H1 (cell line): ENCODE measurements around the gene WSCD2. TPM values are rescaled to one million over a fixed set of nuclear protein-coding genes. Genes with fewer than 3 reads are reported as not detected.

ENCODE experiments used
- CTCF ChIA-PET: fragments of 300-600 bp; sonication (Branson Sonifier 250); formaldehyde crosslinking; loops from one replicate; lab custom pipeline; 2021; ENCODE audit not compliant: partially characterized antibody; lab: Charles Lee
- POLR2A ChIA-PET: fragments of 300-600 bp; sonication (Branson Sonifier 250); formaldehyde crosslinking; loops from one replicate; lab custom pipeline; 2021; ENCODE audit warnings: inconsistent platforms; ENCODE audit not compliant: partially characterized antibody; lab: Charles Lee
- DNase-seq, 2 experiments: peaks; one replicate each; pipeline versions ENCODE4 v3.0.0 to v3.0.0-alpha.2; 2010 to 2022; ENCODE audit warnings: low spot score in 2 of 2, low read depth in 1 of 2, mixed read lengths in 1 of 2
- FAIRE-seq: peaks from 2 replicates; lab custom pipeline; 2011; peaks lifted over from hg19 to GRCh38; lab: Jason Lieb, UNC
- H2AFZ ChIP-seq: 2 replicates; pipeline ENCODE4 v1.8.1; 2012; ENCODE audit warnings: low read length, inconsistent platforms
- H2AK5ac ChIP-seq: 2 replicates; pipeline ENCODE4 v1.6.1; 2013; ENCODE audit warnings: low read depth, low read length
- H2BK120ac ChIP-seq: replicated peaks from 2 replicates; pipeline ENCODE3; 2013; ENCODE audit warnings: low read depth, low read length, inconsistent platforms
- H2BK12ac ChIP-seq: 2 replicates; pipeline ENCODE4 v1.6.1; 2013; ENCODE audit warnings: low read depth, low read length
- H2BK15ac ChIP-seq: 2 replicates; pipeline ENCODE4 v1.6.1; 2013; ENCODE audit warnings: low read length
- H2BK20ac ChIP-seq: 2 replicates; pipeline ENCODE4 v1.6.1; 2013; ENCODE audit warnings: low read length
- H2BK5ac ChIP-seq: 2 replicates; pipeline ENCODE4 v1.6.1; 2013; ENCODE audit warnings: low read depth, low read length
- H3K14ac ChIP-seq: 2 replicates; pipeline ENCODE4 v1.6.1; 2013; ENCODE audit warnings: inconsistent platforms; ENCODE audit not compliant: insufficient read length
- H3K18ac ChIP-seq: 2 replicates; pipeline ENCODE4 v1.6.1; 2013; ENCODE audit warnings: low read length; ENCODE audit errors: extremely low read depth
- H3K23ac ChIP-seq: 2 replicates; pipeline ENCODE4 v1.6.1; 2013; ENCODE audit warnings: inconsistent platforms; ENCODE audit not compliant: insufficient read length
- H3K23me2 ChIP-seq: 2 replicates; pipeline ENCODE4 v1.6.1; 2013; ENCODE audit warnings: low read depth, low read length
- H3K27ac ChIP-seq: 2 replicates; pipeline ENCODE4 v1.6.1; 2011; ENCODE audit warnings: low read depth, low read length, inconsistent platforms
- H3K27me3 ChIP-seq, 4 experiments: replicated peaks in 1 of 4; 1 replicate in 1 of 4; 2 replicates in 3 of 4; pipeline versions ENCODE4 v1.6.1 to v1.8.1; 2011 to 2013; ENCODE audit warnings: low read length in 3 of 4, mild to moderate bottlenecking in 3 of 4, inconsistent platforms in 2 of 4, mixed read lengths in 2 of 4, moderate library complexity in 1 of 4; ENCODE audit not compliant: control insufficient read depth in 3 of 4, insufficient read depth in 3 of 4; ENCODE audit errors: extremely low read depth in 1 of 4
- H3K36me3 ChIP-seq, 4 experiments: 2 replicates each; pipeline versions ENCODE4 v1.6.1 to v1.8.1; 2011 to 2013; ENCODE audit warnings: mild to moderate bottlenecking in 4 of 4, low read length in 3 of 4, moderate library complexity in 2 of 4, control low read depth in 1 of 4, inconsistent platforms in 1 of 4; ENCODE audit not compliant: insufficient read depth in 4 of 4, control insufficient read depth in 2 of 4
- H3K4ac ChIP-seq: replicated peaks from 2 replicates; pipeline ENCODE3; 2013; ENCODE audit warnings: low read length, low read depth, mixed read lengths, inconsistent platforms; ENCODE audit not compliant: insufficient read length
- H3K4me1 ChIP-seq, 4 experiments: replicated peaks in 1 of 4; 1 replicate in 1 of 4; 2 replicates in 3 of 4; pipeline versions ENCODE4 v1.6.1 to v1.8.1; 2011 to 2013; ENCODE audit warnings: low read length in 3 of 4, inconsistent platforms in 2 of 4, mixed read lengths in 1 of 4; ENCODE audit not compliant: insufficient read depth in 4 of 4, control insufficient read depth in 3 of 4
- H3K4me2 ChIP-seq, 2 experiments: 2 replicates each; pipeline versions ENCODE4 v1.6.1 to v1.8.1; 2011 to 2013; ENCODE audit warnings: low read depth in 2 of 2, low read length in 2 of 2, control low read depth in 1 of 2, inconsistent platforms in 1 of 2, mild to moderate bottlenecking in 1 of 2; ENCODE audit not compliant: insufficient read depth in 1 of 2
- H3K4me3 ChIP-seq, 4 experiments: fragments of 200-600, 300-600 bp in 1 of 4; sonication (generic), shearing (Covaris generic), sonication (Bioruptor Twin) in 1 of 4; 2 replicates each; pipeline versions ENCODE4 v1.5.1 to v1.8.1; 2011 to 2016; ENCODE audit warnings: low read length in 4 of 4, low read depth in 3 of 4, control low read depth in 2 of 4, inconsistent platforms in 2 of 4, mild to moderate bottlenecking in 2 of 4, mixed read lengths in 1 of 4, moderate library complexity in 1 of 4; ENCODE audit not compliant: insufficient read depth in 2 of 4; ENCODE audit errors: extremely low read depth in 1 of 4
- H3K56ac ChIP-seq: replicated peaks from 2 replicates; pipeline ENCODE3; 2013; ENCODE audit warnings: low read depth, mild to moderate bottlenecking, mixed read lengths, low read length, inconsistent platforms; ENCODE audit not compliant: insufficient read length
- H3K79me1 ChIP-seq: 2 replicates; pipeline ENCODE4 v1.6.1; 2013; ENCODE audit warnings: low read depth, low read length, control low read depth
- H3K79me2 ChIP-seq, 2 experiments: 2 replicates each; pipeline versions ENCODE4 v1.6.1 to v1.8.1; 2012 to 2013; ENCODE audit warnings: low read length in 2 of 2, mild to moderate bottlenecking in 2 of 2, inconsistent platforms in 1 of 2; ENCODE audit not compliant: insufficient read depth in 2 of 2, control insufficient read depth in 1 of 2
- H3K9ac ChIP-seq, 4 experiments: replicated peaks in 1 of 4; 1 replicate in 1 of 4; 2 replicates in 3 of 4; pipeline versions ENCODE4 v1.6.1 to v1.8.1; 2011 to 2013; ENCODE audit warnings: low read depth in 3 of 4, low read length in 3 of 4, control low read depth in 2 of 4, mild to moderate bottlenecking in 2 of 4, moderate library complexity in 2 of 4, inconsistent platforms in 1 of 4; ENCODE audit errors: extremely low read depth in 1 of 4
- H3K9me3 ChIP-seq, 2 experiments: 2 replicates each; pipeline versions ENCODE4 v1.6.1 to v1.8.1; 2012 to 2013; ENCODE audit warnings: mild to moderate bottlenecking in 2 of 2, moderate library complexity in 2 of 2, control low read depth in 1 of 2, inconsistent platforms in 1 of 2, low read depth in 1 of 2, low read length in 1 of 2, mixed read lengths in 1 of 2; ENCODE audit not compliant: insufficient read depth in 2 of 2
- H4K20me1 ChIP-seq, 2 experiments: replicated peaks in 1 of 2; 2 replicates each; pipeline versions ENCODE3 to v1.8.1; 2011 to 2013; ENCODE audit warnings: inconsistent platforms in 2 of 2, low read length in 2 of 2, mild to moderate bottlenecking in 1 of 2; ENCODE audit not compliant: insufficient read depth in 2 of 2, control insufficient read depth in 1 of 2
- H4K5ac ChIP-seq: 2 replicates; pipeline ENCODE4 v1.6.1; 2013; ENCODE audit warnings: low read length, low read depth, mixed read lengths, inconsistent platforms; ENCODE audit not compliant: insufficient read length
- H4K8ac ChIP-seq: 2 replicates; pipeline ENCODE4 v1.8.0; 2013; ENCODE audit warnings: mild to moderate bottlenecking, moderate library complexity, low read length, inconsistent platforms; ENCODE audit not compliant: insufficient read depth; ENCODE audit errors: extremely low read depth
- H4K91ac ChIP-seq: replicated peaks from 2 replicates; pipeline ENCODE3; 2013; ENCODE audit warnings: low read length, mixed read lengths, inconsistent platforms; ENCODE audit not compliant: insufficient read length
- BACH1 ChIP-seq: IDR thresholded peaks from 2 replicates; pipeline ENCODE4 v1.6.1; 2012; ENCODE audit warnings: low read length, improper control_type of control experiment
- BRCA1 ChIP-seq: IDR thresholded peaks from 2 replicates; pipeline ENCODE4 v1.6.1; 2012; ENCODE audit warnings: low read depth, low read length, improper control_type of control experiment
- CEBPB ChIP-seq: IDR thresholded peaks from 2 replicates; pipeline ENCODE4 v1.6.1; 2012; ENCODE audit warnings: low read depth, low read length
- CHD2 ChIP-seq: IDR thresholded peaks from 2 replicates; pipeline ENCODE4 v1.6.1; 2012; ENCODE audit warnings: low read length, improper control_type of control experiment
- EZH2 ChIP-seq: fragments of 200-600 bp; sonication (generic); IDR thresholded peaks from 2 replicates; pipeline ENCODE4 v1.7.1; 2012; ENCODE audit warnings: low read depth, mild to moderate bottlenecking, moderate library complexity, low read length, inconsistent platforms; ENCODE audit not compliant: severe bottlenecking
- FOSL1 ChIP-seq: IDR thresholded peaks from 2 replicates; pipeline ENCODE4 v1.6.1; 2011; ENCODE audit warnings: mild to moderate bottlenecking, low read depth, low read length, moderate library complexity; ENCODE audit not compliant: insufficient read depth
- GTF2F1 ChIP-seq: IDR thresholded peaks from 2 replicates; pipeline ENCODE4 v1.6.1; 2012; ENCODE audit warnings: low read depth, low read length, improper control_type of control experiment, borderline replicate concordance
- NANOG ChIP-seq: IDR thresholded peaks from 2 replicates; pipeline ENCODE4 v1.6.1; 2011; ENCODE audit warnings: low read length, low read depth, mild to moderate bottlenecking, inconsistent platforms; ENCODE audit not compliant: insufficient read depth, poor library complexity, severe bottlenecking
- POU5F1 ChIP-seq: IDR thresholded peaks from 2 replicates; pipeline ENCODE4 v1.6.1; 2011; ENCODE audit warnings: low read depth, mild to moderate bottlenecking, low read length, moderate library complexity
- SUZ12 ChIP-seq: fragments of 200-600 bp; sonication (generic); IDR thresholded peaks from 2 replicates; pipeline ENCODE4 v1.6.1; 2012; ENCODE audit warnings: mild to moderate bottlenecking, inconsistent platforms, low read length, moderate library complexity, mixed read lengths
- WGBS, 2 experiments: shearing (Covaris generic) in 1 of 2; methylation state at CpG; one replicate each; pipeline versions ENCODE4 v1.1.6 to v1.1.7; 2013 to 2015; ENCODE audit warnings: low lambda C conversion rate in 2 of 2, mixed read lengths in 2 of 2, inconsistent platforms in 1 of 2, low coverage in 1 of 2, missing lambda C conversion rate in 1 of 2; ENCODE audit not compliant: insufficient replicate concordance in 2 of 2, insufficient coverage in 1 of 2, insufficient read length in 1 of 2; ENCODE audit errors: extremely low coverage in 1 of 2, missing lambda C conversion rate in 1 of 2; 5-methylcytosine and 5-hydroxymethylcytosine counted together
- polyA plus RNA-seq, 7 experiments: library from polyadenylated mRNA; depleted of rRNA in 3 of 7; stranded (reverse) in 5 of 7; unstranded in 2 of 7; fragments of >200 nt in 5 of 7; fragments of 200-250 nt in 2 of 7; gene quantifications; 1 replicate in 5 of 7; 2 replicates in 1 of 7; 4 replicates in 1 of 7; pipeline versions ENCODE4 v1.2.1 to v1.2.3, GENCODE V29; 2011 to 2013; ENCODE audit warnings: missing spikeins in 2 of 7, mixed read lengths in 2 of 7
- total RNA-seq: library from RNA; stranded (reverse); fragmentation: NEBNext Ultra II Directional; extraction: Animal tissue kit (Norgen Biotek cat#: 25700); gene quantifications from 2 replicates; pipeline ENCODE4 v1.2.1, GENCODE V29; 2021
- TF ChIP-seq, protein P1 (sequence below): IDR thresholded peaks from 2 replicates; pipeline ENCODE4 v1.6.1; 2012; ENCODE audit warnings: low read length, inconsistent platforms

WSCD2 gene
- total and polyA plus RNA-seq, 2 of the 8 experiments (the other 6 are each of a cell fraction or from before 2014, with no cell fraction given) = 1.3 to 2.2 TPM

GRCh38 chr12:108151533-108152169, 22.6 kb downstream of the WSCD2 start:
- Histone ChIP-seq H3K56ac (no peak overlapping the region), H2AFZ (no peak overlapping the region)
- no peak for TF ChIP-seq NANOG
- no peak for TF ChIP-seq BRCA1
- TF ChIP-seq, protein P1, sequence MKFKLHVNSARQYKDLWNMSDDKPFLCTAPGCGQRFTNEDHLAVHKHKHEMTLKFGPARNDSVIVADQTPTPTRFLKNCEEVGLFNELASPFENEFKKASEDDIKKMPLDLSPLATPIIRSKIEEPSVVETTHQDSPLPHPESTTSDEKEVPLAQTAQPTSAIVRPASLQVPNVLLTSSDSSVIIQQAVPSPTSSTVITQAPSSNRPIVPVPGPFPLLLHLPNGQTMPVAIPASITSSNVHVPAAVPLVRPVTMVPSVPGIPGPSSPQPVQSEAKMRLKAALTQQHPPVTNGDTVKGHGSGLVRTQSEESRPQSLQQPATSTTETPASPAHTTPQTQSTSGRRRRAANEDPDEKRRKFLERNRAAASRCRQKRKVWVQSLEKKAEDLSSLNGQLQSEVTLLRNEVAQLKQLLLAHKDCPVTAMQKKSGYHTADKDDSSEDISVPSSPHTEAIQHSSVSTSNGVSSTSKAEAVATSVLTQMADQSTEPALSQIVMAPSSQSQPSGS = no peak
- no peak for TF ChIP-seq POU5F1
- no peak for TF ChIP-seq GTF2F1
- TF ChIP-seq FOSL1 = no peak
- no peak for TF ChIP-seq BACH1
- no peak for TF ChIP-seq EZH2
- TF ChIP-seq CEBPB = no peak
- no peak for TF ChIP-seq SUZ12
- no peak for TF ChIP-seq CHD2

More at GRCh38 chr12:108151533-108152169, 22.6 kb downstream of the WSCD2 start:
- WGBS, 2 experiments = 89% methylated on average over 12 of the region's 12 CpGs; no CpG with 5 or more reads in 1 of the 2 experiments
- Histone ChIP-seq H3K27ac (no peak overlapping the region), H3K23ac (no peak overlapping the region), H2AK5ac (no peak overlapping the region), H4K8ac (no peak overlapping the region), H3K36me3 (no peaks in the 10 kb centered on the region), H3K27me3 (no peaks in the 10 kb centered on the region), H3K9me3 (no peaks in the 10 kb centered on the region), H3K18ac (peak overlapping the region; percentile 43; the same call in 1 of the 2 replicates), H3K4me3 (no peak overlapping the region), H3K4me1 (peaks cover 0 to 4% (median under 1%) of the 10 kb centered on the region in 4 experiments; a peak in 2 of 7 replicates), H2BK5ac (no peak overlapping the region), H2BK15ac (no peak overlapping the region), H3K9ac (no peak overlapping the region), H4K5ac (no peak overlapping the region), H3K79me2 (no peaks in the 10 kb centered on the region), H2BK12ac (no peak overlapping the region), H4K20me1 (no peaks in the 10 kb centered on the region), H3K79me1 (no peaks in the 10 kb centered on the region), H2BK20ac (no peak overlapping the region), H2BK120ac (no peak overlapping the region), H3K4ac (peak overlapping the region; percentile 57), H3K23me2 (no peaks in the 10 kb centered on the region), H3K14ac (no peak overlapping the region), H3K4me2 (no peak overlapping the region), H4K91ac (peak overlapping the region; percentile 22)
- FAIRE-seq (no peak), DNase-seq (no peak)
- CTCF ChIA-PET = interaction anchor here (2.0 kb wide), 1 partner anchor 15 kb away, joined by 5 read pairs; no protein-coding TSS in a partner anchor
- POLR2A ChIA-PET = interaction anchor here (1.0 kb wide), 1 partner anchor 10 kb away, joined by 3 read pairs; no protein-coding TSS in a partner anchor
